Measurements from ENCODE around the gene GAS2L2.

DNA sequence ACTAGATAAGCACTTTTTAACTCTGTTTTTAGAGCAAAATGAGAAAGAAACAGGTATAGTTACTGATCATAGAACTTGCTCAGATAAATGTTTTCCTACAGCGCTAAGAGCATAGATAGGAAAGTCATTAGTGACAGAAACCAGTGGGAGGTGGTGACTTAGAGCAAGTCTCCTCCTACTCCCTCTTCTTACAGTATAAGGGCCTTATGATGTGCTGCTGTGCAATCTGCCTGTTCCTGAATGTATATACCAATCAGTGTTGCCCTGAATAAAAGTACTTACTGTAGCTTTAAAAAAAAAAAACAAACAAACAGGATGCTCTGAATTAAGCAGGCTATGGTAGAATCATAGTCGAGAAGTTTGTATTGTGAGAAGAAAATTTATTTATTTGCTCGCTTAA, 44.9 kb downstream of the GAS2L2 start:
- TF ChIP-seq, protein P1, sequence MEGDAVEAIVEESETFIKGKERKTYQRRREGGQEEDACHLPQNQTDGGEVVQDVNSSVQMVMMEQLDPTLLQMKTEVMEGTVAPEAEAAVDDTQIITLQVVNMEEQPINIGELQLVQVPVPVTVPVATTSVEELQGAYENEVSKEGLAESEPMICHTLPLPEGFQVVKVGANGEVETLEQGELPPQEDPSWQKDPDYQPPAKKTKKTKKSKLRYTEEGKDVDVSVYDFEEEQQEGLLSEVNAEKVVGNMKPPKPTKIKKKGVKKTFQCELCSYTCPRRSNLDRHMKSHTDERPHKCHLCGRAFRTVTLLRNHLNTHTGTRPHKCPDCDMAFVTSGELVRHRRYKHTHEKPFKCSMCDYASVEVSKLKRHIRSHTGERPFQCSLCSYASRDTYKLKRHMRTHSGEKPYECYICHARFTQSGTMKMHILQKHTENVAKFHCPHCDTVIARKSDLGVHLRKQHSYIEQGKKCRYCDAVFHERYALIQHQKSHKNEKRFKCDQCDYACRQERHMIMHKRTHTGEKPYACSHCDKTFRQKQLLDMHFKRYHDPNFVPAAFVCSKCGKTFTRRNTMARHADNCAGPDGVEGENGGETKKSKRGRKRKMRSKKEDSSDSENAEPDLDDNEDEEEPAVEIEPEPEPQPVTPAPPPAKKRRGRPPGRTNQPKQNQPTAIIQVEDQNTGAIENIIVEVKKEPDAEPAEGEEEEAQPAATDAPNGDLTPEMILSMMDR (IDR thresholded peaks at IDR 0.05), result no peak
- TF ChIP-seq POLR2A (IDR thresholded peaks at IDR 0.05), result no peak
